Esophagus muscularis mucosa (tissue), 4 donors: ENCODE data around the gene CBR3. TPM values are rescaled to one million over a fixed set of nuclear protein-coding genes. Genes with fewer than 3 reads are reported as not detected.
"Not testable (repeated sequence)": the region's sequence is repeated elsewhere in the genome, so short reads cannot be mapped to it uniquely, and the experiment has no call there.

Experiments used
- DNase-seq: peaks from one replicate; pipeline ENCODE4 v3.0.0-alpha.2; 2017; ENCODE audit errors: extremely low spot score
- H3K27ac ChIP-seq, 4 donors: fragments of 200-600 bp; sonication (generic); replicated peaks in 1 of 4; 1 replicate in 3 of 4; 2 replicates in 1 of 4; pipeline ENCODE4 v1.5.1; 2016 to 2019; ENCODE audit warnings: mild to moderate bottlenecking in 1 of 4
- H3K27me3 ChIP-seq, 4 donors: fragments of 200-600 bp; sonication (generic); one replicate each; pipeline versions ENCODE4 v1.5.1 to v1.6.0; 2016 to 2019
- H3K36me3 ChIP-seq, 4 donors: fragments of 200-600 bp; sonication (generic); one replicate each; pipeline ENCODE4 v1.5.1; 2016 to 2019
- H3K4me1 ChIP-seq, 4 donors: fragments of 200-600 bp; sonication (generic); one replicate each; pipeline ENCODE4 v1.5.1; 2016 to 2019
- H3K4me3 ChIP-seq, 4 donors: fragments of 200-600 bp; sonication (generic); 1 replicate in 2 of 4; 2 replicates in 2 of 4; pipeline ENCODE4 v1.5.1; 2016 to 2019; ENCODE audit warnings: mild to moderate bottlenecking in 4 of 4, moderate library complexity in 1 of 4
- H3K9me3 ChIP-seq, 4 donors: fragments of 200-600 bp; sonication (generic); 1 replicate in 3 of 4; 2 replicates in 1 of 4; pipeline ENCODE4 v1.5.1; 2016 to 2019
- CTCF ChIP-seq, 3 experiments: fragments of 200-600 bp in 2 of 3; fragments of 450-650 bp in 1 of 3; sonication (generic) in 2 of 3; IDR thresholded peaks; one replicate each; pipeline ENCODE4 v1.5.1; 2017 to 2019; ENCODE audit warnings: antibody characterized with exemption in 3 of 3, mild to moderate bottlenecking in 2 of 3, moderate library complexity in 1 of 3
- EP300 ChIP-seq: sonication (generic); formaldehyde crosslinking; IDR thresholded peaks from one replicate; pipeline ENCODE4 v1.6.1; 2017; ENCODE audit warnings: antibody characterized with exemption
- POLR2A ChIP-seq: fragments of 450-650 bp; IDR thresholded peaks from one replicate; pipeline ENCODE4 v1.6.1; 2017; ENCODE audit warnings: antibody characterized with exemption, moderate library complexity, mild to moderate bottlenecking, low read depth
- POLR2AphosphoS5 ChIP-seq, 2 donors: sonication (generic); formaldehyde crosslinking; IDR thresholded peaks; one replicate each; pipeline ENCODE4 v1.6.1; 2017; ENCODE audit warnings: antibody characterized with exemption in 2 of 2
- WGBS: methylation state at CpG from one replicate; pipeline ENCODE4 v1.1.5; 2018; 5-methylcytosine and 5-hydroxymethylcytosine counted together
- intact Hi-C: fragments of 100-400 bp; cut with DNase I; formaldehyde crosslinking; loops from one replicate; pipeline ENCODE4 v1.15.1; 2023
- total RNA-seq, 4 donors: library from RNA; depleted of rRNA; stranded (reverse); fragments of >200 nt; gene quantifications; one replicate each; pipeline versions ENCODE4 v1.1.0 to v1.2.1, GENCODE V29; 2016

Gene CBR3
- total RNA-seq, 4 donors from 2014 or later, result 11.4 to 18.5 (median 14.0) TPM

- TF ChIP-seq CTCF (IDR thresholded peaks at IDR 0.05) (no peak), POLR2A (no peak), POLR2AphosphoS5 (IDR thresholded peaks at IDR 0.05) (no peak), EP300 (no peak)
- Histone ChIP-seq H3K27me3 (no peaks in the 10 kb centered on the region), H3K4me3 (no peak overlapping the region), H3K4me1 (peaks cover 0 to 29% (median 21%) of the 10 kb centered on the region in 4 donors), H3K36me3 (no peaks in the 10 kb centered on the region), H3K27ac (peak overlapping the region in 1 of 4 donors; percentile 5), H3K9me3 (no peaks in the 10 kb centered on the region)
- WGBS, result 76% methylated on average over 5 of the region's 5 CpGs
- DNase-seq, result no peak
- intact Hi-C loops, result no loop called here
These were observed 6.9 kb upstream of the CBR3 start for GRCh38 chr21:36127977-36128376.

DNA sequence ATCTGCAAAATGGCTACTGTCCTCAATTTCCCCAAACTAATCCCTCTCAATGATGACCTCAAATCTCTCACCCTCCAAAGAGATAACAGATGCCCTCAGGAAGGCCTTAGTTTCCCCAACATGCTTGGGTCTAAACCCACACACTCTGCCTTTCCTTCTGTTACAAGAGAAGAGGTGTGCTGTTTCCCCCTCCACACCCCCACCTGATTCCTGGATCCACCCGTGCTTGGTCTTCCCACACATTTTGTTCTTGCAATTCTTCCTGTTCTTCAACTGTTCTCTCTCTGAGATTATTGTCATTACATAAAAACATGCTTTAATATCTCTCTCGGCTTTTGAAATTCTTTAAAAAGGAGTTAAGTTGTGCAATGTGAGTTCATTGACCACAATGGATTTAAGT lies 5.7 kb upstream of the CBR3 start:
- peak overlapping the region in 2 of 4 donors; percentile 34 to 69 for H3K27ac ChIP-seq
- no peaks in the 10 kb centered on the region for H3K27me3 ChIP-seq
- no peak for DNase-seq
- H3K4me3 ChIP-seq, result no peak overlapping the region
- intact Hi-C loops, result no loop called here
- H3K4me1 ChIP-seq, result peaks cover 5 to 34% (median 26%) of the 10 kb centered on the region in 4 donors
- no peaks in the 10 kb centered on the region for H3K9me3 ChIP-seq
- no peak for TF ChIP-seq CTCF (IDR thresholded peaks at IDR 0.05)
- H3K36me3 ChIP-seq, result no peaks in the 10 kb centered on the region
- WGBS, result 53% methylated on average over 2 of the region's 2 CpGs

DNA sequence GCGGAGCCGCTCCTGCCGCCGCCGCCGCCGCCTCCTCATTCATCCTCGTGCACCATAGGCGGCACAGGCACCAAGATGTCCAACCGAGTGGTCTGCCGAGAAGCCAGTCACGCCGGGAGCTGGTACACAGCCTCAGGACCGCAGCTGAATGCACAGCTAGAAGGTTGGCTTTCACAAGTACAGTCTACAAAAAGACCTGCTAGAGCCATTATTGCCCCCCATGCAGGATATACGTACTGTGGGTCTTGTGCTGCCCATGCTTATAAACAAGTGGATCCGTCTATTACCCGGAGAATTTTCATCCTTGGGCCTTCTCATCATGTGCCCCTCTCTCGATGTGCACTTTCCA lies 4.5 kb upstream of the CBR3 start:
- DNase-seq, intact Hi-C loops, H3K9me3 ChIP-seq, H3K36me3 ChIP-seq, H3K27me3 ChIP-seq: not testable (repeated sequence)
- peak overlapping the region in 2 of 4 donors; percentile 73 to 79 for H3K27ac ChIP-seq
- 15% methylated on average over 11 of the region's 18 CpGs for WGBS
- peak overlapping the region; percentile 61 to 67 (median 63) for H3K4me3 ChIP-seq
- H3K4me1 ChIP-seq, result peaks cover 15 to 39% (median 33%) of the 10 kb centered on the region in 4 donors

DNA sequence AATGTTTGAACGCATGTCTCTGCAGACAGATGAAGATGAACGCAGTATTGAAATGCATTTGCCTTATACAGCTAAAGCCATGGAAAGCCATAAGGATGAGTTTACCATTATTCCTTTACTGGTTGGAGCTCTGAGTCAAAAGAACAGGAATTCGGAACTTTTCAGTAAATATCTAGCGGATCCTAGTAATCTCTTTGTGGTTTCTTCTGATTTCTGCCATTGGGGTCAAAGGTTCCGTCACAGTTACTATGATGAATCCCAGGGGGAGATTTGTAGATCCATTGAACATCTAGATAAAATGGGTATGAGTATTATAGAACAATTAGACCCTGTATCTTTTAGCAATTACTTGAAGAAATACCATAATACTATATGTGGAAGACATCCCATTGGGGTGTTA lies 4.0 kb upstream of the CBR3 start:
- WGBS, result 88% methylated on average over 5 of the region's 5 CpGs
- H3K36me3 ChIP-seq, DNase-seq, H3K27me3 ChIP-seq, H3K27ac ChIP-seq, H3K9me3 ChIP-seq, intact Hi-C loops: not testable (repeated sequence)
- Histone ChIP-seq H3K4me3 (peak overlapping the region in 1 of 4 donors; percentile 61), H3K4me1 (peaks cover 15 to 34% (median 30%) of the 10 kb centered on the region in 4 donors)

- Histone ChIP-seq H3K9me3 (no peaks in the 10 kb centered on the region), H3K4me3 (no peak overlapping the region), H3K27me3 (no peaks in the 10 kb centered on the region), H3K4me1 (peaks cover 24 to 42% (median 40%) of the 10 kb centered on the region in 4 donors), H3K36me3 (no peaks in the 10 kb centered on the region), H3K27ac (no peak overlapping the region)
- intact Hi-C loops, result no loop called here
- no peak for DNase-seq
- TF ChIP-seq POLR2AphosphoS5 (IDR thresholded peaks at IDR 0.05) (no peak), POLR2A (no peak), CTCF (IDR thresholded peaks at IDR 0.05) (no peak), EP300 (no peak)
- WGBS, result 87% methylated on average over 8 of the region's 8 CpGs
These were observed 2.2 kb upstream of the CBR3 start for GRCh38 chr21:36132696-36133095.

DNA sequence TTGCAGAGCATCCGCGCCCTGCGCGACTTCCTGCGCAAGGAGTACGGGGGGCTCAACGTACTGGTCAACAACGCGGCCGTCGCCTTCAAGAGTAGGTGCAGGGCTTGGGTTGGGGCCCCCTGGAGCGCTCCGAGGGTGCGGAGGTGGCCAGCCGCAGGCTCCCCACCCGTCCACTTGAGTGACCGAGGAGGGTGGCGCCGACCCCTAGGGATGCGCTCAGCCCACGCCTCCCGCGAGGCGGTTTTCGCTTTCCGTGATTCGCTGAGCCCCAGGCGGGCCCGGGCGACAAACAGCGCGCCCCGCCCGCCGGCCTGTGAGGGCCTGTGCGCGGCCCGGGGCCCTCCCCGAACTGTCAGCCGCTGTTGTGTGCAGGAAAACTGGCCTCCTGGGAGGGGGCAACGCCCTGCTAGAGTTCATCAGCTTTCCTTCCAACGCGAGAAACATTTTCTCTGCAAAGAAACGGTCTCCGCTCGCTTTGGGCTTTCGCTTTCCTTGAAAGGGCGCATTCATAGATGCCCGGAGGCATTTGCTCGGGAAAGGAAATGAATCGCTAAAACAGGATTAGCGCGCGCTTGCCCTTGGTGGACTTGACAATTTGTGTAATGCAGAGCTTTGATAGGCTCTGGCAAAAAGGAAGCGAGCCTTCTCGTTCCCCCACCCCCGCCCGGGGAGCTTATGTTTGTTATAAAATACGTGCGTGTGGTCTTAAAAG lies 668 bp downstream of the CBR3 start:
- H3K9me3 ChIP-seq, result no peaks in the 10 kb centered on the region
- H3K27me3 ChIP-seq, result no peaks in the 10 kb centered on the region
- H3K4me3 ChIP-seq, result peak overlapping the region; percentile 72 to 84 (median 81)
- peak; percentile 95 for DNase-seq
- peaks cover 24 to 34% (median 31%) of the 10 kb centered on the region in 4 donors for H3K4me1 ChIP-seq
- TF ChIP-seq EP300 (no peak), POLR2A (peak; percentile 42), CTCF (IDR thresholded peaks at IDR 0.05) (no peak), POLR2AphosphoS5 (IDR thresholded peaks at IDR 0.05) (peak; percentile 69 to 92)
- WGBS, result 0% methylated on average over 24 of the region's 60 CpGs
- H3K27ac ChIP-seq, result peak overlapping the region; percentile 90 to 96 (median 92)
- H3K36me3 ChIP-seq, result peaks cover 0 to 18% (median 4%) of the 10 kb centered on the region in 4 donors
- intact Hi-C loops, result loop anchor here (2.0 to 5.0 kb wide), 2 partner anchors 19 to 187 kb away; partner anchors contain the start of gene MORC3

DNA sequence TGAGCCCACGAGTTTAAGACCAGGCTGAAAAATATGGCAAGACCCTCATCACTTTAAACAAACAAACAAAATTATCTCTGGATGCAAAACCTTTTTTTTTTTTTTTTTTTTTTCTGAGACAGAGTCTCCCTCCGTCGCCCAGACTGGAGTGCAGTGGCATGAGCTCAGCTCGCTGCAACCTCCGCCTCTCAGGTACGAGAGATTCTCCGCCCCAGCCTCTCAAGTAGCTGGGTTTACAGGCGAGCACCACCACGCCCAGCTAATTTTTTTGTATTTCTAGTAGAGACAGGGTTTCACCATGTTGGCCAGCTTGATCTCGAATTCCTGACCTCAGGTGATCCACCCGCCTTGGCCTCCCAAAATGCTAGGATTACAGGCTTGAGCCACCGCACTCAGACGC lies 4.9 kb downstream of the CBR3 start:
- not testable (repeated sequence) for H3K9me3 ChIP-seq, H3K4me3 ChIP-seq, H3K27me3 ChIP-seq, H3K27ac ChIP-seq, DNase-seq
- intact Hi-C loops, result loop anchor here (5.0 kb wide), 2 partner anchors 68 to 183 kb away; partner anchors contain the start of gene MORC3
- 89% methylated on average over 13 of the region's 13 CpGs for WGBS
- Histone ChIP-seq H3K4me1 (peaks cover 18 to 25% (median 22%) of the 10 kb centered on the region in 4 donors), H3K36me3 (peaks cover 0 to 18% (median 4%) of the 10 kb centered on the region in 4 donors)
